Stimulated activated CD4-positive, alpha-beta T cell treated with anti-CD3 and anti-CD28 coated beads, Interleukin-15, amount 100 ng/mL, for 1 hour (primary cell): ENCODE results near the gene ACTR1A.
"Not testable (repeated sequence)": the region's sequence is repeated elsewhere in the genome, so short reads cannot be mapped to it uniquely, and the experiment has no call there.

Source experiments
- DNase-seq, 2 donors: peaks; one replicate each; pipeline ENCODE4 v3.0.0-alpha.2; 2020; ENCODE audit warnings: low read depth in 1 of 2, low spot score in 1 of 2

The ACTR1A gene

DNA sequence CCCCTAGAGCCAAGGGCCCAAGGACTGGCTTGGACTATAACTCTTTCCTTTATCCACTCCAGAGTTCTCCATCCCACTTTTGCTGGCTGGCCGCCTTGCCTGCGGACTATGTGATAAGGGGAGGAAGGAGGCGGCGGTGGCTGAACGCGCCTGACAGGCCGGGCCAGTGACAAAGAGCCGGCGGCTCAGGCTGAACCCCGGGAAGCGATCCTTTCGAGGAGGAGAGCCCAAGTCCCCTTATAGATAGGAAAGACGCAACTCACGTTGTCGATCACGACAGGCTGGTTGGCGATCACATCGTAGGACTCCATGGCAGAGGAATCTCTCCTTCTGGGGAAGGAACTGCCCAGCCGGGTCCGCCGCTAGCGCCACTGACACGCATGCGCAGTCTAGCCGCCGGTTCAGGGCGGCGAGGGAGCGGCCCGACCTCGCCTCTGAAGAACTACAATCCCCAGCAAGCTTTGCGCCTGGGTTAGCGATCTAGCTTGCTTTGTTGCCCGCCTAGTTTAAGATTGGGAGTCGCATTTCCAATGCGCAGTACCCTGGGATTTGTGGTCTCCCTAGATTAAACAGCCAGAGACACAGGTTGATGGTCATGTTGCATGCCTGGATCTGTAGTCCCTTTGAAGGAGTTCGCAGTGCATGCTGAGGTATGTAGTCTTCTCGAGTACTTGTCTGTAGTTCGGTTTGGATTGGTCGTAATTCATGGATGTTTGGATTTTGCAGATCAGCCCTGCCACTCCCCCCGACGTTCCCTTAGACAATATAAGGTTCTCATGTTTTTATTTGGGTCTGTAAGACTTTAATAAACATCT is at the start of gene ACTR1A:
ACTR1A (minus strand) TSS at position 376 of the 815 bp plus-strand sequence; CDS start at position 311, 65 bp downstream.
- peak; percentile 86 to 91 for DNase-seq

DNA sequence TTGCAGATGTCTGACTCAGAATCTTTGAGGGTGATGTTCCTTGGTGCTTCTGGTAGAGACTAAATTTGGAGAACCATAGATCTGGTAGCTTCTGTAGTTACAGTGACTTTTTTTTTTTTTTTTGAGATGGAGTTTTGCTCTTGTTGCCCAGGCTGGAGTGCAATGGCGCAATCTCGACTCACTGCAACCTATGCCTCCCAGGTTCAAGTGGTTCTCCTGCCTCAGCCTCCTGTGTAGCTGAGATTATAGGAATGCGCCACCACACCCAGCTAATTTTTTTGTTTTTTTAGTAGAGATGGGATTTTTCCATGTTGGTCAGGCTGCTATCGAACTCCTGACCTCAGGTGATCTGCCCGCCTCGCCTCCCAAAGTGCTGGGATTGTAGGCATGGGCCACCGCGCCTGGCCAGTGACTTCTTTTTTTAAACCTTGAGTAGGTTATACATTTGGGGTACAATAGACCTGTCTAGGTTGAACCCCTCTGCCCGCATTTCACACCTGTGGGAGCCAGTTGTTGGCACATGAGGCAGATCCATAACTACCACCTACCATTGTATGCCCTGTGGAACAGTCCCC is 48.2 kb upstream of the ACTR1A start:
- no peak for DNase-seq

DNA sequence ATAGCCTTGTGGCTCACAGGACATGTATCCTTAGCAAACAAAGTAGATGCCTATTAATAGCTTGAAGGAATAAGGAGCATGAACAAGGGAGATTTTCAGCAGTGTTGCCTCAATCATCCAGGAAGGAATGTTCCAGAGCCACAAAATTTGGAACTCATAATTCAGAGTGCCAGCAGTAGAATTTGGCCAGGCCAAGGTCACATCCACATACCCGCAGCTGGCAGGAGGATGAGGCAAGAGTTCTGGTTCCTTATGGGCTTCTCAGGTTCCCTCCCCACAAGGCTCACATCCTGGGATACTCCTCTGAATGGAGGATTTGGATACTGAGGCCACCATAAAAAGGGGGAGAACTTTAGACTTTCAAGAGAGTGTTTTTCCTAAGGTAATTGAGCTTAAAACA is 47.0 kb upstream of the ACTR1A start:
- no peak for DNase-seq

DNA sequence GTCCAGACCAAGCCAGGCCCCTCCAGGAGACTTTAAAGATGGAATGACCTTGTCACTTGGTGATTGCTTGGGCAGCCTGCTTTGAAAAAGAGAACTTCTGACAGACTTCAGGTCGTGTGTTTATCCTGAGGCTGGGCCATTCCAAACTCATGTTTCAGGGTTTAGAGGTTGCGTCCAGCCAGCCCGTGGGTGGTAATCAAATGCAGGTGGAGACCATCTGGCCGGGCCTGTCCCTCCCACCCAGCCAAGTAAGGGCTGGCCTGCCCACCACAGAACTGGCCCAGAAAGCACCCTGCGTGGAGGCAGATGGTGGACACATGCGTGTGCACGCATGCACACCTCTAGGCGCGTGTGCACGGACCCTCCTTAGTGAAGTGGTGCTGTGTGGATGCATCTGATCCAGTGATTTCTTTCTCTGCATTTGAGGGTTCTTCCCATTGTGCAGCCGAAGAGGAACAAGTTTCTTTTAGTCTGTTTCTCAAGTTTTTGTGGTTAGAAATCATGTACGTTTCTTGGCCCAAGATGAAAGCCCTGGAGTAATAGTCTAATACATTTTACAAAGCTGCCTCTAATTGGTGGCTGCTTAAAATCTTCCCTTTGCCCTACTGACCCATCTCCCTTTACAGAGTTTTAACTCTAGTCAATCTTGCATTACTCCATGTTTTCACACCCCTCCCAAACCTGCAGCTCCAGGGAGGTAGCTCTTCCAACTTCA is 44.3 kb upstream of the ACTR1A start:
- no peak for DNase-seq

DNA sequence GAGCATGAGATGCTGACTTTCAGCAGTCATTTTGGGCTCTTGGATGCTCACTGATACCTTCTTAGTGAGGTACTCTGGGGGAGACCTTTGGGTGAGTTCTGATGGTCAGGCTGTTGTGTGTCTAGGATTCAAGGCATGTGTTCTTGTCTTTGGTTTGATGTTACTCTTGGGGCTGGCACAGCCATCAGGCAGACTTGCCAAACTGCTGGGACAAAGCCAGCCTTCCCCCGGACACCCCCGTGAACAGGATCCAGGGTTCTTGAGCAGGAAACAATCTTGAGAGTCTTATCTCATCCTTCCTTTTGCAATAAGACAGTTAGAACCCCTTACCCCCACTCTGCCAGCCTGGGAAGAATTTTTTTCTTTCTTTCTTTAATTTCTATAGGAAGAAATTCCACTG is 43.5 kb upstream of the ACTR1A start:
- DNase-seq, result no peak

DNA sequence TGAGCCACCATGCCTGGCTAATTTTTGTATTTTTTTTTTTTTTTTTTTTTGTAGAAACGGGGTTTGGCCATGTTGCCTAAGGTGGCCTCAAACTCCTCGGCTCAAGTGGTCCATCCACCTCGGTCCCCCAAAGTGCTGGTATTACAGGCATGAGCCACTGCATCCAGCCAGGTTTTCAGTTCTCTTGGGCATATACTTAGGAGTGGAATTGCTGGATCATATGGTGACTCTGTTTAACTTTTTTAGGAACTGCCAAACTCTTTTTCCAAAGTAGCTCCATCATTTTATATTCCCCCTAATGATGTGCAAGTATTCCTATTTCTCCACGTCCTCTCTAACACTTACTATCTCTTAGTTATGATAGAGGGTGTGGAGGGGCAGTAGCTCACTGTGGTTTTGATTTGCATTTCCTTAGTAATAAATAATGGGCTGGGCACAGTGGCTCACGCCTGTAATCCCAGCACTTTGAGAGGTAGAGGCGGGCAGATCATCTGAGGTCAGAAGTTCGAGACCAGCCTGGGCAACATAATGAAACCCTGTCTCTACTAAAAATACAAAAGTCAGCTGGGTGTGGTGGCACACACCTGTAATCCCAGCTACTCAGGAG is 42.9 kb upstream of the ACTR1A start:
- DNase-seq, result no peak

DNA sequence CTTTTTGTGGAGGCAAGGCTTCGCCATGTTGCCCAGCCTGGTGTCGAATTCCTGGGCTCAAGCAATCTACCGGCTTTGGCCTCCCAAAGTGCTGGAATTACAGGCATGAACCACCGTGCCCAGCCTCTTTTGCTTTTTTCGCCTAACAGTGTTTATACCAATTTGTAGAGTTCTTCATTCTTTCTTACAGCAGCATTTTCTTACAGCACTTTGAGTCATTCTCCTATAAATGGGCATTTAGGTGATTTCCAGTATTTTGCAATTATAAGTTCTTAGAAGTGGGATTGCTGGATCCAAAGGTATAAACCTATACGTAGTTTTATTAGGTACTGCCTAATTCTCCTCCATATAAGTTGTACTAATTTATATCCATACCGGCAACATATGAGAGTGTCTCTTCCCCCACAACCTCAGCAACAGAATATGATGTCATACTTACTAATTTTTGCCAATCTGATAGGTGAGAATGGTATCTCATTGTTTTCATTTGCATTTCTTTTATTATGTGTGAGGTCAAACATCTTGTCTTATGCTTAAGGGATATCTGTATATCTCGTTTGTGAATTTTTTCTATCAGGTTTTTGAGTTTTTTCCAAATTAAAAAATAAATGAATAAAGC is 40.4 kb upstream of the ACTR1A start:
- DNase-seq, result no peak

DNA sequence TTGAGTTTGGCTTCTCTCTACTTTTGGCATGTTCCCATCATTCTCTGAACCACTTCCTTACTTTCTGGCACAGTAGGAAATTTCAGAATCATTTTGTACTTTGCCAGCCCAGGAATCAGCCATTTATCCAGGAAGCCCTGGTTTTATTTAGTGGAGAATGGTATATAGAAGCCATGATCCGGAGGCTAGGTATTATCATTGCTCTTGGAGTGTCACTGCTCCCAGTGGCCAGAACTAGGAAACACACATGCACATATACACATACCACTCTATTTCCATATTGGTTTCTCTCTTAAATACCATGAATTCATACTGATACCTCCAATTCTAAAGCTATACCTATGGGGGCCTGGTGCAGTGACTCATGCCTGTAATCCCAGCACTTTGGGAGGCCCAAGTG is 37.5 kb upstream of the ACTR1A start:
- DNase-seq, result no peak

DNA sequence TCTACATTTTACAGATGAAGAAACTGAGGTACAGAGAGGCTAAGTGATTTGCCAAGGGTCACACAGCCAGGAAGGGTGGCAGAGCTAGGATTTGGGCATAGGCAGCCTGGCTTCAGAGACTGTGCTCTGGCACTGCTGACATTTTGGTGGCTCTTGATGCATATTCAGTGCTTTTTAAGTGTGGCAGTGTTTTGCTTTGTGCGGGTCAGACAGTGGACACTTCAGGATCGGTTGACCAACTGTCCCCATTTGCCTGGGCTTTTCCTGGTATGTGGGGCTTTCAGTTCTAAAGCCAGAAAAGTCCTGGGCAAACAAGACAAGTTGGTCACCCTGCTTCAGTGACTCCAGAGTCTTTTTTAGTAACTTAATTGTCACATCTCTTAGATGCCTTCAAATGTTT is 36.3 kb upstream of the ACTR1A start:
- DNase-seq, result no peak

DNA sequence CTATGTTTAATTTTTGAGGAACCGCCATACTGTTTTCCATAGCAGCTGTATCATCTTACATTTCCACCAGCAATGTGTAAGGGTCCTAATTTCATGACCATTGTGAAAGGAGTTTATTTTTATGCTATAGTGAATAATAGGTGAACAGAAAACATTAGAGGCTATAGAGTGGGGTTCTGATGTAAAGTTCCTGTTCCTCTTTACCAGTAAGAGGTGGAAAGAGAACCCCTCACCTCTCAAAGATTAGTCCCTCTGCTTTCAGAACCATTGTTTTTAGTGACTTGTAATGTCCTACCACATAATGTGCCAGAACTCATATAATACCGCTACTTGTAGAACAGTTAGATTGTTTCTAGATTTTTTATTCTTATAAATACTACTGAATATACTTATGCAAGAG is 35.4 kb upstream of the ACTR1A start:
- no peak for DNase-seq

DNA sequence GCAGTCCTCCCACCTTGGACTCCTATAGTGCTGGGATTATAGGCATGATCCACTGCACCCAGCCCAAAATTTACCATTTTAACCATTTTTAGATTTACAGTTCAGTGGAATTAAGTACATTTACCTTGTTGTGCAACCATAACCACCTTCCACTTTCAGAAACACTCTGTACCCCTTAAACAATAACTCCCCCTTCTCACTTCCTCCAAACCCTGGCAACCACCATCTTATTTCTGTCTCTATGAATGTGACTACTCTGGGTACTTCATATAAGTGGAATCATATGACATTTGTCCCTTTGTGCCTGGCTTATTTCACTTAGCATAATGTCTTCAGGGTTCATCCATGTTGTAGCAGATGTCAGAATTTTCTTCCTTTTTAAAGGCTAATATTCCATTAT is 34.9 kb upstream of the ACTR1A start:
- DNase-seq, result no peak

DNA sequence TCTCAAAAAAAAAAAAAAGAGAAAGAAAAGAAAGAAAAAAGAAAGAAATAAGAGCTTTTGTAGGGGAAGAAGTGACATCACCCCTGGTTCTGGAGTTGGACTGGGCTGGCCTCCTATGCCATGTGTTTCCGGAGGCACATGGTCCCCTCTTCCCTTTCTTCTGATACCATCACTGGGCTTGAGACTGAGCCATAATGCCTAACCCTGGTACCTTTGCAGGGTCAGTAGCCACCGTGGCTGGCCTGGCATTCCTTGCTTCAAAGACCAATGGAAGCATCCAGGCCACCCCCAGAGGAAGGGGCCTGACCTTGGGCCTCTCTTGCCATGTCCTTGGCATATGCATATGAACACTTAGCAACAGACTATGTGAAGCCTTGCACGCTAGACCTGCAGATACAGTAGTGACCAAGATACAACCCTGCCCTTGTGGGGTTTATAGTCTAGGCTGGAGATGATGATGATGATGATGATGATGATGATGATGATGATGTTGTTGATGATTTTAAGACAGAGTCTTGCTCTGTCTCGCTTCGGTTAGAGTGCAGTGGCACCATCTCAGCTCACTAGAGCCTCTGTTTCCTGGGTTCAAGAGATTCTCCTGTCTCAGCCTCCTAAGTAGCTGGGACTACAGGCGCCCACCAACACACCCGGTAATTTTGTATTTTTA is 33.1 kb upstream of the ACTR1A start:
- no peak for DNase-seq

DNA sequence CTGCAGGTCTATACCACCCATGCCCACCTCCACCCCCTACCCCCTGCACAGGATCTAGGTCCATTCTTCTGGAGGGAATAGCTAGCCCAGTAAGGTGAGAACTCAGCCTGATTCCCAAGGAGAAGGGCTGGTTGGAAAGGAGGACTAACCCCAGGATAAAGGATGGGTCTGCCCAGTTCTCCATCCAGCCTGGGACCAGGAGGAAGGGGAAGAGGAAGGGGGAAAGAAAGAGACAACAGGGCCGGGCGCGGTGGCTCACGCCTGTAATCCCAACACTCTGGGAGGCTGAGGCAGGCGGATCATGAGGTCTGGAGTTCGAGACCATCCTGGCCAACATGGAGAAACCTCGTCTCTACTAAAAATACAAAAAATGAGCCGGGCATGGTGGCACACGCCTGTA is 32.5 kb upstream of the ACTR1A start:
- DNase-seq, result not testable (repeated sequence)

DNA sequence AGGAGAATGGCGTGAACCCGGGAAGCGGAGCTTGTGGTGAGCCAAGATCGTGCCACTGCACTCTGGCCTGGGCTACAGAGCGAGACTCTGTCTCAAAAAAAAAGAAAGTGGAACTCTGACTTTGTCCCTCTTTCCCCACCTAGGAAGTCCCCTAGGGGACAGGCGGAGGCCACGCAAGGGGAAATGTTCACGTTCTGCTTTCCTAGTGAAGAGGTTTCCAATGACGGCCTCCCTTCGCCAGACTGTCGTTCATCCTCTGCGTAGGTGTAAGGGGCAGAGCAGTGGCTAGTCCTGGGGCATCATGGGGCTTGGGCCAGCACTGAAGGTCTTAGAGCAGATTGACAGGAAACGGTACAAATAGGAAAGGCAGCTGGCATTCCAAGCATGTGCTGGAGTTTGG is 31.8 kb upstream of the ACTR1A start:
- DNase-seq, result no peak

DNA sequence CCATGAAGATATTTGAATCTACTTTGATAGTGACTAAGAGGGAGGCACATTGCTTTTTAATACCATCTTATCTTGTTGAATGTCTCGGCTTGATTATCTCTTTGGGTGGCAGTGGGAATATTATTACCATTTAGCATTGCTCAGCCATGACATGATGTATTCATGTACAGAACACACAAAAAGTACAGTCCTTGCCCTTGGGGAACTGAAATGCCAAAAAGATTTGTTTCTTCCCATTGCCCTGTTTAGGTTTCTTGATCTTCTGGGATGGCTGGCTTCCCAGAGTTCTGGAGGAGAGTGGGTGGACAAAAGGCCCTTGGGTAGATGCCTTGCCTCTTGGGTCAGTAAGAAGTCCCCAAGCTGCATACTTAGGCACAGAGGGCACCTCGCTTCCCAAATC is 25.0 kb upstream of the ACTR1A start:
- no peak for DNase-seq

DNA sequence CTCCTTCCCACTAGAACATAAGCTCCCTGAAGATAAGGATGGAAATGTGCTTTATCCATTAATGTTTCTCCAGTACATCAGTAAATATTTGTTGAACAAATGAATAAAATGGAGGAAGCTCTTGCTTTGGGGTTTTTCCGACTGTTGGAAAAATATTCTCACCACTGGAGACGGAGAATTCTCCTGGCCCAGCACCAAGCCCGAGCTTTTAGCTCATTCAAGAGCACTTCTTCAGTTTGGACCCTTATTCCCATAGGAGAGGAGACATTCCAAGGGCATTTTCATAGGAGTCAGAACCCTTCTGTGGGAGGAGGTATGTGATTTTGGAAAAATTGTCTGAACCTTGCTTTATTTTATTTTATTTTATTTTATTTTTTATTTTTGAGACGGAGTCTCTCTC is 22.2 kb upstream of the ACTR1A start:
- no peak for DNase-seq

DNA sequence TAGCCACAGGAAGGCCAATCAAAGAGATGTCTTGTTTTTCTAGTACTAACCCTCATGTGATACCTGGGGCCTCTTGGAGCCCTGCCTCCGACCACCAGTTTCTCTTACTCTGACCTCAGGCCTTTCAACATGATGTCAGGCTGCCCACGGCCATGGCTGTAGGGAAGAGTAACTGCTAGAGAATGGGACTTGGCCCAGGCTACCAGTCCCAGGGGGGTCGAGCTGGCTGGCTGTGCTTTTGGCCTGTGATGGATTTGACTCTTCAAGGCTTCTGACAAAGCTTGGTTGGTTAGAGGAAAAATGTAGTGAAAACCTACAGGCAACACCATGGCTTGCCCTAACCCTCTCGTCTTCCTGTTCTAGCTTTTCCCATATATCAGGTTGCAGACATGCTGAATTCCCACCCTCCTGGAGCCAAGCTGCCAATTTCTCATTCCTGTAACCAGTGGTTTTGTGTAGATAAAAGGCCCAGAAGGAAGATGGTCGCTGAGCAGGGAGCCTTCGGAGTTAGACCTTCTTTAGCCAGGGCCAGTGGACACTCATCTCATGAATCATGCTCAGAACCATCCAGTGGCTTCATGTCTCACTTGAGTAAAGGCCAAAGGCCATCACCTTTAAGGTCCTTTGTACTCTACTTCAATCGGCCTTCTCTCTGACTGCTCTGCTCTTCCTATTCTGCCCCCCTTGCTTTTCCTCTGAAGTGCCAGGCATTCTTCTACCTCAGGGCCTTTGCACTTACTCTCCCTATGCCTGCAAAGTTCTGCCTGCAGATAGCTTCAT is 20.9 kb upstream of the ACTR1A start:
- no peak for DNase-seq

DNA sequence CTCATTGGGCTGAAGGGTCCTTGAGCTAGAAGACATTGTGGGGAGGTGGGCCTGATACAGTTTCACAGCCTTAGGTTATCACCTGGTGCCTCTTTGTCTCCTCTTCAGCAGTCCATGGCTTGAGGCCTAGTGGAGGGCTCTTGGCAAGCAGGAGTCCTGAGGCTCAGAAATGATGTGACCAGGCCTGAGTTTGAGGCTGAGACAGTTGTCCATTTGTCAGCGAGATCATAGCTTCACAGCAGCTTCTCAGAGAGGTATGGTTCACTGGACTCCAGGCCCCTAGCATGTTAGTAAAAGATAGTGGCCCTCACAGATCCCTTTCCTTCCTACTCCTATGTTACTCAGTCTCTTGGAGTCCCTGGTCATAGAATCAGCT is 20.4 kb upstream of the ACTR1A start:
- no peak for DNase-seq

DNA sequence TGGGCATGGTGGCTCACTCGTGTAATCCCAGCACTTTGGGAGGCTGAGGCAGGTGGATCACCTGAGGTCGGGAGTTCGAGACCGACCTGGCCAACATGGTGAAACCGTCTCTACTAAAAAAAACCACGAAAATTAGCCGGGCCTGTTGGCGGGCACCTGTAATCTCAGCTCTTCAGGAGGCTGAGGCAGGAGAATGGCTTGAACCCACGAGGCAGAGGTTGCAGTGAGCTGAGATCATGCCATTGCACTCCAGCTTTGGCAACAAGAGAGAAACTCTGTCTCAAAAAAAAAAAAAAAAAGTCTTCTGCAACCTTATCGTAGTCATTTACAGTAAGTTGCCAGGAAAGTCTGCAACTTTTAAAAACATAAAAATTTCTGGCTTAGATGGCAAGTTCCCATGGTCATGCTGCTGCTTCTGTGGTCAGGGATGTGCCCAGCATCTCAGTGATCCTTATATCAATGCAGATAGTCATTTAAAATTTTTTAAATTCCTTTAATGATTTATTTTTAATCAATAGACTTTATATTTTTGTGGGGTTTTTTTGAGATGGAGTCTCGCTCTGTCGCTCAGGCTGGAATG is 16.8 kb upstream of the ACTR1A start:
- no peak for DNase-seq

DNA sequence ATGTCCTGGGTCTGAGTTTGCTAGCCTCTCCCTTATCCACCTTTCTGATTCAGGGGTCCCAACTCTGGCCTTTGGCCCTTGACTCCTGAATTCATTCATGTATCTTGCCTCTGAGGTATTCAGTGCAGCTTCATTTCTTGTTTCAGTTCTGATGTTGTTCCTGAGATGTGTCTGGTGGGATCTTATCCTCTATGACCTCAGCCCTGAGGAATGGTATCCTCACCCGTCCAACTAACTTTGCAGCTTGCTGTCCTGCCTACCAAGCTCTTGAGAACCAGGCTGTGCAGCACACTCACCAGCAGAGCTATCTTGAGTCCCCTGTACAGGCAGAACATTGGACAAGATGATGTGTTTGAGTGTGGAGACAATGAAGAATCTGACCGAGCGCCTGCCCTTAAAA is 15.0 kb upstream of the ACTR1A start:
- no peak for DNase-seq
